Measurements from ENCODE around the gene FAM124B.

FAM124B gene

DNA sequence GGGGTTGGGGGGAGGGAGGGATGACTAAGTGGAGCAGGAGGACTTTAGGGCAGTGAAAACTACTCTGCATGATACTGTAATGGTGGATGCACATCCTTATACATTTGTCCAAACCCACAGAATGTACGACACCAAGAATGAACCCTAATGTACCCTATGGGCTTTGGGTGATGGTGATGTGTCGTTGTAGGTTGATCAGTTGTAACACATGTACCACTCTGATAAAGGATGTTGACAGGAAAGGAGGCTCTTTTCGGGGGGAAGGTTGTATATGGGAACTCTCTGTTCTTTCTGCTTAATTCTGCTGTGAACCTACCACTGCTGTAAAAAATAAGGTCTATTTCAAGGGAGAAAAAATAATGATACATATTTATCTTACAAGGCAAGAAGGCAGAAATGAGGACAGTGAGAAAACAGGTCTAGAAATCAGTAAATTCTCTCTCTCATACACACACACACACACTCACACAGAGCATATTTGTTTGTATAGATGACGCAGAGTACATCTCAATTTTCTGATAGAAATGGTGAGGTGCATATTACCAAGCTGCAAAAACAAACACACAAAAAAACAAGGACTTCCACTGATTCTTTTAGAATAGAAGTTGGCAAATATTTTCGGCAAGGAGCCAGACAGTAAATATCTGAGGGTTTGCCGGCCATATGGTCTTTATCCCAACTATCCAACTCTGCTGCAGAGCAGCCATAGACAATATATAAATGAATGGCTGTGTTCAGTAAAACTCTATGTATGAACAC, 20.2 kb downstream of the FAM124B start:
- Mint-ChIP-seq H3K27ac (no peak overlapping the region), H3K4me1 (peaks cover 8% of the 10 kb centered on the region), H3K9me3 (no peaks in the 10 kb centered on the region), H3K27me3 (no peaks in the 10 kb centered on the region), H3K36me3 (no peaks in the 10 kb centered on the region), H3K4me3 (no peak overlapping the region)
- ATAC-seq (ENCODE audit: low read depth) (no peak), DNase-seq (ENCODE audit: low spot score in 2 of 2) (no peak)

DNA sequence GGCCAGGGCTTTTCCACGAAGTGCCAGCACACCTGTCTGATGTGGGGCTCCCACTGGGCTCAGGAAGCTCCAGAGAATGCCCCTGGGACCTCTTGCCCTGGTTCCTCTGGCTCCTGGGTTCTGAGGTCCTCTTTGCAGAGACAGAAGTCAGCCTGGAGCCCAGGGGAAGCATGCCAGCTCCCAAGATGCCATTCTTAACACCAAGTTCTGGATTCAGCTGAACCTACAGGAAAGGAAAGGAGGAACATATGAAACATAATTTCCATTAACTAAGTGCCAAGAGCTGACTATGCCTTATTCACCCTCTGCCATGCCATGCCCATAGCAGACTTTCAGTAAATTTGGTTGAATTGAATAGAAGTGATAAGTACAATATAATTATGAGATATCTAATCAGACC, 21.9 kb downstream of the FAM124B start:
- ATAC-seq (ENCODE audit: low read depth), result no peak
- Mint-ChIP-seq H3K4me1 (peaks cover 8% of the 10 kb centered on the region), H3K9me3 (no peaks in the 10 kb centered on the region), H3K27ac (no peak overlapping the region), H3K4me3 (no peak overlapping the region), H3K27me3 (no peaks in the 10 kb centered on the region), H3K36me3 (no peaks in the 10 kb centered on the region)
- DNase-seq (ENCODE audit: low spot score in 2 of 2), result no peak

DNA sequence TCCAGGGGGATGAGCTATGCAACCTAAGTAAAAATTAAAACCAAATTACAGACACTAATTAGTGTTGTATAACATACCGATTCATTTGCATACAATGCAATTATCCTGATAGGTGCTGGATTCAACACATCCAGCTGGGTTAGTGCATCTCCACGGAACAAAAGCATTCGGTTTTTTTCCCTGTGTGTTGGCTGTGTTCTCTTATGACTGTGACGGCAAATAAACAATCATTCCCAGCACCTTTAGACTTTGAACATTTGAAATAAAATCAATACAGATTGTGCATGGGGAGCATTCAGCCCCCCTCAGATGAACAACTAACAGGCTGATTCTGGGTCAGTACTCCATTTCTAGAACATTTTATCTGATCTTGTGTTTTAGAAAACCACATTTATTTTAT, 22.7 kb downstream of the FAM124B start:
- DNase-seq (ENCODE audit: low spot score in 2 of 2) (no peak), ATAC-seq (ENCODE audit: low read depth) (no peak)
- Mint-ChIP-seq H3K9me3 (no peaks in the 10 kb centered on the region), H3K27me3 (no peaks in the 10 kb centered on the region), H3K4me1 (peaks cover 8% of the 10 kb centered on the region), H3K4me3 (no peak overlapping the region), H3K27ac (no peak overlapping the region), H3K36me3 (no peaks in the 10 kb centered on the region)

DNA sequence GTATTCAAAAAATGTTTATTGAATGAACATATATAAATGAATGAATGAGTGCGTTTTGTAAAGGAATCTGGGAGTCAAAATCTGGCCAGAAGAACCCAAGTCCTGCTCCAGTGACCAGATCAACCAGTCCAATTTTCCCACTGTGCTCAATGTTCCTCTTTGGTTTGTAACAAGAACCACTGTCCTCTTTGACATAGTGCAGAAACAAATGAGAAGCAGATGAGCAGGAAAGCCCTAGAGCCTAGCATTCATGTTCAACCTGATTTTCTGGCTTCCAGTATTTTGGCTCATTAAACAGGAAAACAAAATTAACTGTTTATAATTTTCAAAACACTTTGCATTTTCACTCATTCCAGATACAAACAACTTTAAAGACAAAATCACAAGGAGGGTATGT, 23.2 kb downstream of the FAM124B start:
- Mint-ChIP-seq H3K4me3 (no peak overlapping the region), H3K4me1 (peaks cover 10% of the 10 kb centered on the region), H3K27me3 (no peaks in the 10 kb centered on the region), H3K27ac (no peak overlapping the region), H3K36me3 (no peaks in the 10 kb centered on the region), H3K9me3 (no peaks in the 10 kb centered on the region)
- DNase-seq (ENCODE audit: low spot score in 2 of 2) (no peak), ATAC-seq (ENCODE audit: low read depth) (no peak)

DNA sequence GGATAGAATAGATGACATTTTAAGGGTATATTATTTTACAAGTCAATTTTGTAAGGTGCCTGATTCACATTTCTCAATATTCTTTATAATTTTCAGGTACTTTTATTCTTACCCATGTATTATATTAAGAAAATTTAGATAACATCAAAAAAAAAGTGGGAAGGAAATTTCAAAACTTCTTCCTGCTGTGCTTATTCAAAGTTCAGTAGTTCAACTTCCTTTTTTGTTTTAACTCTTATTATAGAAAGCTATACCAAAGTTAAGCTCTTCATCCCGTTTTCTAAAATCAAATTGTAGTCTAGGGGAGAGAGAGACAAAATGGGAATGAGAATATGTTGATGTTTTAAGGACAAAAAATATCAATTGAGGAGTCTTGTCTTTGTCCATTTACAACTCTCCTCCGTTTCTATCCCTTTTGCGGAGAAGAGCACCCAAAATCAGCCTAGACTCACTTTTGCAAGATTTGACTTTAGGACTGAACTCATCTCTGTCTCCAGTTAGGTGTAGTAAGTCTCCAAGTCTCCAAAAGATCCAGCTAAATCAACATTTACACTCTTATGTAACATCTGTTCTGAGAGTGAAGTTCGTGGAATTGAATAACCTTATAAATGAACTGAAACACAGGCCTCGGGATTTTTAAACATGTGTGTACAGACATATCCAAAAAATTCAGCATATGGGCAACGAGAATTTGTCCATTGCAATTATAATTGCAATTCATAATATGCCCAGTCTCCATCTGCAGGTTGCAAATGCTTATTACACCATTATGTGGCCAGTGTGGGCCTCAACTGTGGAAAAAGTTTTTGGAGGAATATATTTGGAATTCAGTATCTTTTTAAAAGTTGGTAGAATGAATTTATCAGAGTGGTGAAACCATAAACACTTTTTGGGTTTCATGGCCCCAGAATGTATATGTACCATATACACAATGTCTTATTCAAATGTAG, 23.9 kb downstream of the FAM124B start:
- H3K27me3 Mint-ChIP-seq, result no peaks in the 10 kb centered on the region
- no peaks in the 10 kb centered on the region for H3K36me3 Mint-ChIP-seq
- peaks cover 10% of the 10 kb centered on the region for H3K4me1 Mint-ChIP-seq
- H3K9me3 Mint-ChIP-seq, result no peaks in the 10 kb centered on the region
- no peak for DNase-seq (ENCODE audit: low spot score in 2 of 2)
- ATAC-seq (ENCODE audit: low read depth), result no peak
- no peak overlapping the region for H3K4me3 Mint-ChIP-seq
- no peak overlapping the region for H3K27ac Mint-ChIP-seq

DNA sequence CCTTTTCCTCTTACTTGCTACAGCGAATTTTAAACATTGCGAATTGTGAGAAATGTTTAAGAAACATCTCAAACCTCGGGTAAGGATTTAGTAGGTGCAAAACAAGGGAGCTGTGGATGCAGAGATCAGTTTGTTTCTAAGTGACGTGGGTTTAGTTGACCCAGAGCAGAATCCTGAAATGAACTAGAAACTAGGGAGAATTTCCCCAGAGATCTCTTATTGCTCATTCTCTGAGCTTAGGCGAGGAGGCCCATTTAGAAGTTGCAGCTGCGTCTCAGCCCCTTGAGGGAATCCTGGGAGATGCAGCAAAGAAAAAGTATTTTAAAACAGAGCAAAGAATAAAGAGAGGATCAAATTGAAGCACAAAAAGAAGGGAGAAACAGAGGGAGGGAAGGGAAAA, 29.3 kb downstream of the FAM124B start:
- H3K27me3 Mint-ChIP-seq, result no peaks in the 10 kb centered on the region
- peaks cover 7% of the 10 kb centered on the region for H3K4me1 Mint-ChIP-seq
- H3K36me3 Mint-ChIP-seq, result no peaks in the 10 kb centered on the region
- H3K4me3 Mint-ChIP-seq, result no peak overlapping the region
- no peak overlapping the region for H3K27ac Mint-ChIP-seq
- DNase-seq (ENCODE audit: low spot score in 2 of 2), result no peak
- peaks cover 5% of the 10 kb centered on the region for H3K9me3 Mint-ChIP-seq
- no peak for ATAC-seq (ENCODE audit: low read depth)

DNA sequence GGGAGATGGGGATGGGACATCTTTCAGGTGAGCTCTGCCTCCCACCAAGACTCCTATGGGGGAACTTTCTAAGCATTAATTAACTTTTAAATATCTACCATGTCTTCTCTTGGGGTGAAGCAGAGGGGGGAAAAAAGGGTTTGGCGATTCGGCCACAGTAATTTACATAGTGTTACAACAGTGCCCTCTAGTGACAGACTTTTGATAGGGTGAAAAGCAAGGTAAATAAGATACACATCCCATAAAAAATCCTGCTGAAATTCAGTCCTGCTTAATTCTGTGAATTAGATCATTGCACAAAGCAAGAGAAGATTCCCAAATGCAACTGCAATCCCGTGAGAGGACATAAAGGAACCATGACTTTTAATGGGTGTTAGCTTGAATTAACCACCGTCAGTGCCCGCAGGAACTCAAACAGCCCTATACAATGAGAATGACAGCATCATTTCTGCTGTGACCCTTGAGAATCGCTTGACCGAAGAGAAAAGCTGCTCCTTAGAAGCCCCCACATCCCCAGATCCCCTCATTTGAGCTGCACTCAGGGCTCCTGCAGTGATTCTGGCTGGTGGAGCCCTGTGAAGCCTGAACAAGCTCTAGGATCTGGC, 32.8 kb downstream of the FAM124B start:
- ATAC-seq (ENCODE audit: low read depth) (peak; percentile 35), DNase-seq (ENCODE audit: low spot score in 2 of 2) (peak in 1 of 2 donors; percentile 28)
- Mint-ChIP-seq H3K4me1 (peaks cover 2% of the 10 kb centered on the region), H3K9me3 (peaks cover 5% of the 10 kb centered on the region), H3K4me3 (no peak overlapping the region), H3K36me3 (no peaks in the 10 kb centered on the region), H3K27ac (no peak overlapping the region), H3K27me3 (no peaks in the 10 kb centered on the region)

DNA sequence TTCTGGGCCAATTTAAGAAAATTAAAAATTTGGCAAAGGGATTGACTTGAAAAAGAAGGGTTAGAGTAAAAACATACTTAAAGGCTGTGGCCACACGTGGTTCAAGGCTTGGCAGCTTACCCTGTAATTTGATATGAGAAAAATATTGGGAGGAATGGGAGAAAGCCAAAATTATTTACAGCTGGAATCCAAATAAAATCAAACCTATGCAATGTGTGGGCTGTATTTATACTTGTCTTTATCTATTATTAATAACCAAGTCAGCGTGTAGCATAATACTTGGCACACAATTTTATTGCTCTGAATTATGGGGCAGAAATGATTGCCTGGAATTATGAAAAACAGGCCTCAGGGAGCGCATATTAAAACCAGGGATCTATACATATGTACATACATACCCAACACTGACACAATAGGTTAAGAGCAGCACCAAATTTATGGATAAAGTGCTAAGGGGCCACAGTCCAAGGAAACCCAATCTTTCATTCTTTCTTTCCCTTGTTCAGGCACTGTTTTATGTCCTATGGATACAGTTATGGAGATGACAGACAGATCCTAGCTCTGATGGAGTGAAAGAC, 35.6 kb downstream of the FAM124B start:
- ATAC-seq (ENCODE audit: low read depth) (no peak), DNase-seq (ENCODE audit: low spot score in 2 of 2) (no peak)
- Mint-ChIP-seq H3K4me3 (no peak overlapping the region), H3K36me3 (no peaks in the 10 kb centered on the region), H3K9me3 (peaks cover 5% of the 10 kb centered on the region), H3K27me3 (no peaks in the 10 kb centered on the region), H3K27ac (no peak overlapping the region), H3K4me1 (no peaks in the 10 kb centered on the region)

DNA sequence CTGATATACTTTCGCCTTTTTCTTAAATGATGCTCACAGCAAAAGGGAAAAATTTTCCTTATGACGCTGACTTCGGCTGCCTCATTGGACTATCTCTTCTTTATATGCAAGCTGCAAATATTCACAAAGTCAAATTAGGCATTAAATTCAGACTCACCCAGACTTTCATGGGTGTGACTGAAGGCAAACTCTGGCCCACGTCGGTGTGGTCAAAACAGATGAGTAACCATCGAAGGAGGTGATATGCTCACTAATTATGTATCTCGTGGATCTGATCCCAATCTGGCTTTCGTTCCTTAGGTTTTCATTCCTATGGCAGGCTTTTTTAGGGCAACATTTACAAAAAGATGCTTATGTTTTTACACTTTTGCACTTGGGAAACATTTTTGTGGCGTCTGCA, 36.6 kb downstream of the FAM124B start:
- H3K27ac Mint-ChIP-seq, result no peak overlapping the region

DNA sequence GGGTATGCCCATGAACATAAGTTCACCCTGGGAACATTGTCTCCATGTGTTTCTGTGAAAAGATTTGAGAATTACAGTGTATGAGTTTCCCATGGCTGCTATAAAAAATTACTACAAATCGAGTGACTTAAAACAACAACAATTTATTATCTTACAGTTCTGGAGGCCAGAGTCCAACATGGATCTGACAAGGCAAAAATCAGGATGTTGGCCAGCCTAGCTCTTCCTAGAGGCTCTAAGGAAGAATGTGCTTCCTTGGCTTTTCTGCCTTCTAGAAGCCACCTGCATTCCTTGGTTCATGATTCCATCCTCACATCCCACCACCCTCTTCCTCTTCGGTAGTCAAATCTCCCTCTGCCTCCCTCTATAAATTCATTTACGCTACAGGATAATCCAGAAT, 38.6 kb downstream of the FAM124B start:
- no peak overlapping the region for H3K27ac Mint-ChIP-seq
- no peak overlapping the region for H3K4me3 Mint-ChIP-seq
- DNase-seq (ENCODE audit: low spot score in 2 of 2) (no peak), ATAC-seq (ENCODE audit: low read depth) (no peak)
- H3K9me3 Mint-ChIP-seq, result no peaks in the 10 kb centered on the region
- H3K4me1 Mint-ChIP-seq, result no peaks in the 10 kb centered on the region
- no peaks in the 10 kb centered on the region for H3K36me3 Mint-ChIP-seq
- H3K27me3 Mint-ChIP-seq, result peaks cover 3% of the 10 kb centered on the region

More for the DNA sequence above, 36.6 kb downstream of the FAM124B start:
- no peaks in the 10 kb centered on the region for H3K4me1 Mint-ChIP-seq
- H3K9me3 Mint-ChIP-seq, result peaks cover 2% of the 10 kb centered on the region
- no peaks in the 10 kb centered on the region for H3K36me3 Mint-ChIP-seq
- ATAC-seq (ENCODE audit: low read depth) (no peak), DNase-seq (ENCODE audit: low spot score in 2 of 2) (no peak)
- no peaks in the 10 kb centered on the region for H3K27me3 Mint-ChIP-seq
- no peak overlapping the region for H3K4me3 Mint-ChIP-seq

DNA sequence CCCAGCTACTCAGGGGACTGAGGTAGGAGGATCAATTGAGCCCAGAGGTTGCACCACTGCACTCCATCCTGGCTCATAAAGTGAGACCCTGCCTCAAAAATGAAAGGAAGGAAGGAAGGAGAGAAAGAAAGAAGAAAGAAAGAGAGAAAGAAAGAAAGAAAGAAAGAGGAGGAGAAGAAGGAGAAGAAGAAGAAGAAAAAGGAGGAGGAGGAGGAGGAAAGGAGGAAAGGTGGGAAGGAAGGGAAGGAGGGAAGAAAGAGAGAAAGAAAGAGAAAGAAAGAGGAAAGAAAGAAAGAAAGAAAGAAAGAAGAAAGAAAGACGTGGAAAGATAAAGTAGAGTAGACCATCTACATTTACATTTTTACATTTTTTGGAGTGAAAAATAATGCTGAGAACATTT, 39.8 kb downstream of the FAM124B start:
- ATAC-seq (ENCODE audit: low read depth), result no peak
- Mint-ChIP-seq H3K27ac (no peak overlapping the region), H3K4me1 (no peaks in the 10 kb centered on the region), H3K4me3 (no peak overlapping the region), H3K36me3 (no peaks in the 10 kb centered on the region), H3K9me3 (no peaks in the 10 kb centered on the region), H3K27me3 (peaks cover 3% of the 10 kb centered on the region)
- no peak for DNase-seq (ENCODE audit: low spot score in 2 of 2)

DNA sequence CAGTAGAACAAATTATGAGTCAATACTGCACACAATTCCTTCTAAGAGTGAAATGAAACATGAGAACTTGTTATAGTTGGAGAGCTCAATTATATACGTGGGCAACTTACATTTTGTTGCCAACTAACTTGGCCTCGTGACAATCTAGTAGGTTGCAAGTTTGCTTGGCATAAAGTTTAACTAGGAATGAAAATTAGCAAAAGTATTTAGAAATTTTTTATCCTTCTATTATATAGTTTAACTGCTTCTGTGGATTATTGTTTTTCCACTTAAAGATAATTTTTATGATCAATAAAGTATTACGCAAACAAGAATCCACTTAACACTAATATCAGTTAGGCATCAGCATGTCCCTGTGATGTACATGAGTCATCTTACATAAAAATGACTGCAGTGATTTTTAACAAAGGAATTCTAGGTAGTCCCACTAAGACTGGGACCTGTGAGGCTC, 41.1 kb downstream of the FAM124B start:
- no peak overlapping the region for H3K4me3 Mint-ChIP-seq
- no peak overlapping the region for H3K27ac Mint-ChIP-seq
- H3K36me3 Mint-ChIP-seq, result no peaks in the 10 kb centered on the region
- H3K27me3 Mint-ChIP-seq, result peaks cover 3% of the 10 kb centered on the region
- no peak for DNase-seq (ENCODE audit: low spot score in 2 of 2)
- ATAC-seq (ENCODE audit: low read depth), result no peak
- no peaks in the 10 kb centered on the region for H3K4me1 Mint-ChIP-seq
- H3K9me3 Mint-ChIP-seq, result no peaks in the 10 kb centered on the region

DNA sequence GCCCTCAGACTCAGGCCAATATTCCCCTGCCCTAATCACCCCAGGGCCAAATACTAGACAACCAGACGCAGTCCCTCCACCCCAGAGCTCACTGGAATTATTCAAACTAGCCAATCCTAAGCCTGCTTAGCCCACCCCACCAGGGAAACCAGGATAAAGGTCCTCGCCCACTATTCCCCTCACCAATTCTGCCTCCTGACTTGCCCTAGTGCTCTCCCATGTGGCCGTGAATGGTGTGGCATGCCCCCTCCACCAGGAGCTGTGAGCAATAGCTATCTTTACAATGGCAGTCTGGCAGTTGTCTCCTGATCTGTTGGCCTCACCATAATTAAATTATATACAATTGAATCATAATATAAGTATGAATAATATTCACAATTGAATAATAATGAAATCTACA, 42.3 kb downstream of the FAM124B start:
- no peaks in the 10 kb centered on the region for H3K9me3 Mint-ChIP-seq
- no peak for DNase-seq (ENCODE audit: low spot score in 2 of 2)
- no peak for ATAC-seq (ENCODE audit: low read depth)
- no peak overlapping the region for H3K27ac Mint-ChIP-seq
- H3K36me3 Mint-ChIP-seq, result no peaks in the 10 kb centered on the region
- no peaks in the 10 kb centered on the region for H3K4me1 Mint-ChIP-seq
- peaks cover 6% of the 10 kb centered on the region for H3K27me3 Mint-ChIP-seq
- no peak overlapping the region for H3K4me3 Mint-ChIP-seq

Data from memory B cell (primary cell).